H1 (cell line): ENCODE measurements around the gene ADCK1. TPM values are rescaled to one million over a fixed set of nuclear protein-coding genes. Genes with fewer than 3 reads are reported as not detected.

Experiments used
- ATF3 ChIP-seq: IDR thresholded peaks from 2 replicates; pipeline ENCODE4 v1.6.1; 2011; ENCODE audit warnings: low read depth, mild to moderate bottlenecking, low read length; ENCODE audit not compliant: insufficient read depth
- BCL11A ChIP-seq, 2 experiments: IDR thresholded peaks; one replicate each; pipeline ENCODE4 v1.6.1; 2011; ENCODE audit warnings: low read depth in 2 of 2, low read length in 2 of 2, mild to moderate bottlenecking in 2 of 2
- CHD1 ChIP-seq: IDR thresholded peaks from 2 replicates; pipeline ENCODE4 v1.6.1; 2012; ENCODE audit warnings: low read depth, low read length, improper control_type of control experiment
- JUND ChIP-seq: IDR thresholded peaks from 2 replicates; pipeline ENCODE4 v1.6.1; 2011; ENCODE audit warnings: mild to moderate bottlenecking, improper control_type of control experiment, low read length
- RNF2 ChIP-seq: fragments of 200-900, 300-1000 bp; sonication (generic); IDR thresholded peaks from 2 replicates; pipeline ENCODE4 v1.7.1; 2016; ENCODE audit warnings: borderline replicate concordance, low read depth, mild to moderate bottlenecking, antibody characterized with exemption, low read length; ENCODE audit not compliant: poor library complexity, severe bottlenecking; ENCODE audit errors: missing control alignments
- RXRA ChIP-seq: IDR thresholded peaks from 2 replicates; pipeline ENCODE4 v1.6.1; 2011; ENCODE audit warnings: low read depth, mild to moderate bottlenecking, low read length, moderate library complexity; ENCODE audit not compliant: insufficient read depth
- polyA plus RNA-seq, 7 experiments: library from polyadenylated mRNA; depleted of rRNA in 3 of 7; stranded (reverse) in 5 of 7; unstranded in 2 of 7; fragments of >200 nt in 5 of 7; fragments of 200-250 nt in 2 of 7; gene quantifications; 1 replicate in 5 of 7; 2 replicates in 1 of 7; 4 replicates in 1 of 7; pipeline versions ENCODE4 v1.2.1 to v1.2.3, GENCODE V29; 2011 to 2013; ENCODE audit warnings: missing spikeins in 2 of 7, mixed read lengths in 2 of 7
- total RNA-seq: library from RNA; stranded (reverse); fragmentation: NEBNext Ultra II Directional; extraction: Animal tissue kit (Norgen Biotek cat#: 25700); gene quantifications from 2 replicates; pipeline ENCODE4 v1.2.1, GENCODE V29; 2021

Gene ADCK1
- total and polyA plus RNA-seq, 2 of the 8 experiments (the other 6 are each of a cell fraction or from before 2014, with no cell fraction given) = 11.0 to 16.8 TPM

GRCh38 chr14:77844802-77845201, 44.9 kb downstream of the ADCK1 start (continued):
- TF ChIP-seq JUND = no peak
- no peak for TF ChIP-seq ATF3
- TF ChIP-seq RXRA = no peak
- no peak for TF ChIP-seq BCL11A (IDR thresholded peaks at IDR 0.05; ENCODE audit: low read depth in 2 of 2, low read length in 2 of 2)
- no peak for TF ChIP-seq CHD1
- TF ChIP-seq RNF2 = no peak
- TF ChIP-seq, all 59 proteins: peak for 0
